SK-N-SH (cell line): ENCODE results near the gene CD6. TPM values are rescaled to one million over a fixed set of nuclear protein-coding genes. Genes with fewer than 3 reads are reported as not detected.

Experiments
- CTCF ChIA-PET: fragments of 300-600, 350-600 bp; formaldehyde crosslinking; extraction: SDS; loops from one replicate; lab custom pipeline; 2021; lab: Yijun Ruan, JAX
- POLR2A ChIA-PET: fragments of 350-600 bp; sonication (Branson Sonifier 250); formaldehyde crosslinking; extraction: SDS; loops from one replicate; lab custom pipeline; 2020; ENCODE audit warnings: antibody characterized with exemption, inconsistent platforms; lab: Yijun Ruan, JAX
- DNase-seq: peaks from one replicate; pipeline ENCODE4 v3.0.0; 2012
- H2AFZ ChIP-seq: fragments of 200-600 bp; sonication (generic); 2 replicates; pipeline ENCODE4 v1.8.1; 2016; ENCODE audit warnings: antibody characterized with exemption, mild to moderate bottlenecking, low read depth
- H3F3A ChIP-seq: fragments of 200-600 bp; sonication (generic); replicated peaks from 2 replicates; pipeline ENCODE3; 2016; ENCODE audit warnings: antibody characterized with exemption, mild to moderate bottlenecking; ENCODE audit not compliant: insufficient read depth
- H3K27ac ChIP-seq, 2 experiments: fragments of 200-500 bp in 1 of 2; fragments of 200-600 bp in 1 of 2; sonication (Bioruptor generic) in 1 of 2; sonication (generic), shearing (Covaris generic) in 1 of 2; 2 replicates each; pipeline versions ENCODE4 v1.5.1 to v1.6.1; 2014 to 2016; ENCODE audit warnings: low read depth in 2 of 2, inconsistent platforms in 1 of 2, low read length in 1 of 2, mild to moderate bottlenecking in 1 of 2, mixed read lengths in 1 of 2
- H3K27me3 ChIP-seq: fragments of 200-600 bp; sonication (generic), shearing (Covaris generic); 2 replicates; pipeline ENCODE4 v1.6.1; 2016; ENCODE audit warnings: mixed run types; ENCODE audit not compliant: insufficient read depth
- H3K36me3 ChIP-seq, 2 experiments: fragments of 200-500 bp in 1 of 2; fragments of 200-600 bp in 1 of 2; sonication (Bioruptor generic) in 1 of 2; sonication (generic) in 1 of 2; replicated peaks in 1 of 2; 2 replicates each; pipeline versions ENCODE3 to v1.5.1; 2014 to 2016; ENCODE audit warnings: low read length in 1 of 2, mild to moderate bottlenecking in 1 of 2; ENCODE audit not compliant: insufficient read depth in 2 of 2, control insufficient read depth in 1 of 2
- H3K4me1 ChIP-seq, 2 experiments: fragments of 200-500 bp in 1 of 2; fragments of 200-600 bp in 1 of 2; sonication (Bioruptor generic) in 1 of 2; sonication (generic), shearing (Covaris generic) in 1 of 2; 2 replicates each; pipeline versions ENCODE4 v1.5.1 to v1.6.1; 2014 to 2016; ENCODE audit warnings: low read depth in 1 of 2, low read length in 1 of 2, mixed run types in 1 of 2; ENCODE audit not compliant: insufficient read depth in 2 of 2, control insufficient read depth in 1 of 2
- H3K4me2 ChIP-seq: fragments of 200-600 bp; sonication (generic), shearing (Covaris generic); 2 replicates; pipeline ENCODE4 v1.6.1; 2017; ENCODE audit warnings: mixed run types
- H3K4me3 ChIP-seq, 2 experiments: fragments of 200-500 bp in 1 of 2; fragments of 200-600 bp in 1 of 2; sonication (Bioruptor generic) in 1 of 2; sonication (generic), shearing (Covaris generic) in 1 of 2; 2 replicates each; pipeline versions ENCODE4 v1.5.1 to v1.8.1; 2014 to 2016; ENCODE audit warnings: low read depth in 2 of 2, inconsistent platforms in 1 of 2, low read length in 1 of 2, mild to moderate bottlenecking in 1 of 2, mixed read lengths in 1 of 2, moderate library complexity in 1 of 2
- H3K79me2 ChIP-seq: fragments of 200-600 bp; sonication (generic); 2 replicates; pipeline ENCODE4 v1.8.1; 2017; ENCODE audit warnings: mild to moderate bottlenecking; ENCODE audit not compliant: insufficient read depth
- H3K9ac ChIP-seq: fragments of 200-600 bp; sonication (generic); 2 replicates; pipeline ENCODE4 v1.6.1; 2017; ENCODE audit warnings: mixed run types
- H3K9me2 ChIP-seq: fragments of 200-600 bp; sonication (generic); 2 replicates; pipeline ENCODE4 v1.6.1; 2017; ENCODE audit warnings: mixed run types
- H3K9me3 ChIP-seq: fragments of 200-600 bp; sonication (generic); 2 replicates; pipeline ENCODE4 v1.6.1; 2017; ENCODE audit warnings: mixed run types, mild to moderate bottlenecking, moderate library complexity
- H4K20me1 ChIP-seq: fragments of 200-600 bp; sonication (generic); 2 replicates; pipeline ENCODE4 v1.6.1; 2017; ENCODE audit warnings: mild to moderate bottlenecking, mixed run types; ENCODE audit not compliant: insufficient read depth
- ELF1 ChIP-seq: IDR thresholded peaks from 2 replicates; pipeline ENCODE4 v1.4.0; 2012
- NRF1 ChIP-seq: IDR thresholded peaks from 2 replicates; pipeline ENCODE4 v1.6.1; 2012; ENCODE audit warnings: low read depth, mild to moderate bottlenecking, low read length
- PBX3 ChIP-seq: IDR thresholded peaks from 2 replicates; pipeline ENCODE4; 2012
- POLR2AphosphoS5 ChIP-seq: IDR thresholded peaks from 2 replicates; pipeline ENCODE4 v1.6.1; 2012; ENCODE audit warnings: low read depth, low read length
- RAD21 ChIP-seq: IDR thresholded peaks from 2 replicates; pipeline ENCODE4 v1.6.1; 2012; ENCODE audit warnings: mild to moderate bottlenecking, low read length
- RFX5 ChIP-seq: IDR thresholded peaks from 2 replicates; pipeline ENCODE4 v1.6.1; 2012; ENCODE audit warnings: mild to moderate bottlenecking, improper control_type of control experiment, low read length
- SIN3A ChIP-seq: IDR thresholded peaks from 2 replicates; pipeline ENCODE4 v1.6.1; 2012; ENCODE audit warnings: low read depth, mild to moderate bottlenecking, low read length, moderate library complexity, borderline replicate concordance
- TAF1 ChIP-seq: IDR thresholded peaks from 2 replicates; pipeline ENCODE4 v1.6.1; 2012; ENCODE audit warnings: low read depth, mild to moderate bottlenecking, low read length, moderate library complexity, borderline replicate concordance
- WGBS: methylation state at CpG from one replicate; pipeline ENCODE4 v1.1.6; 2017; ENCODE audit warnings: low lambda C conversion rate; 5-methylcytosine and 5-hydroxymethylcytosine counted together
- polyA plus RNA-seq, 3 experiments: library from polyadenylated mRNA; depleted of rRNA; stranded (reverse); fragments of >200 nt; gene quantifications; 2 replicates each; pipeline ENCODE4 v1.2.3, GENCODE V29; 2012
- TF ChIP-seq, protein P1 (sequence below): fragments of 150-350 bp; IDR thresholded peaks from 2 replicates; pipeline ENCODE4 v1.6.1; 2016; ENCODE audit warnings: mild to moderate bottlenecking, low read depth, low read length

CD6 gene
- polyA plus RNA-seq, 1 of the 3 experiments (the other 2 are of a cell fraction), result not detected

DNA sequence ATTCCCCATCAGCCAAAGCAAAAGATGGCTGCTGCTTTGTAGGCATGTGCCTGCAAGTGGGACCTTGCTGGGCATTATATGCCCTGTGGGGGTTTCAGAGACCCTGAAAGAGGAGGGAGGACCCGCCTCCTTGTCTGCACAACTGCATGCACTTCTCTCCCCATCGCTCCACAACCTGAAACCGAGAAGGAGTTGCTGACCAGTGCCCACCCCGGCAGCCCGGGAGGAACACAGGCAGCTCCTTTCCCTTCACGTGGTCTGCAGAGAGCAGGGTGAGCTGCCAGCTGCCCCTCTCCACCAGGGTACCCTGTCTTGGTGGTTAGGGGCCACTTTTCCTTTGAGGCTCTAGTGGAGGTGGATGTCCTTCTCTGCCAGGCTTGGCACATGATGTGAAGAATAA is 48.6 kb upstream of the CD6 start:
- Histone ChIP-seq H3K9me3 (no peaks in the 10 kb centered on the region), H3K36me3 (peaks cover 6 to 30% of the 10 kb centered on the region in 2 experiments), H3K4me2 (no peak overlapping the region), H3K9me2 (no peaks in the 10 kb centered on the region), H3K27me3 (no peaks in the 10 kb centered on the region), H3K4me1 (peaks cover 7 to 28% of the 10 kb centered on the region in 2 experiments; a peak in 3 of 4 replicates), H3K79me2 (peaks cover 17% of the 10 kb centered on the region), H3K9ac (no peak overlapping the region), H3K27ac (no peak overlapping the region), H2AFZ (no peak overlapping the region), H3F3A (no peaks in the 10 kb centered on the region), H3K4me3 (no peak overlapping the region), H4K20me1 (no peaks in the 10 kb centered on the region)
- TF ChIP-seq RFX5, result no peak
- TF ChIP-seq TAF1, result no peak
- TF ChIP-seq ELF1, result no peak
- TF ChIP-seq POLR2AphosphoS5, result no peak
- 82% methylated on average over 6 of the region's 6 CpGs for WGBS
- ChIA-PET CTCF (interaction anchor here (1.2 to 5.8 kb wide), 4 partner anchors 24 to 206 kb away, joined by 3 to 21 read pairs (median 6); no protein-coding TSS in a partner anchor), POLR2A (interaction anchor here (1.7 kb wide), 1 partner anchor 9 kb away, joined by 5 read pairs; the partner anchor contains the start of gene TMEM109)
- DNase-seq, result no peak

GRCh38 chr11:60923326-60923725 is 48.2 kb upstream of the CD6 start:
- H3K36me3 ChIP-seq, result peaks cover 6 to 34% of the 10 kb centered on the region in 2 experiments
- no peak for TF ChIP-seq ELF1
- TF ChIP-seq RFX5, result no peak
- TF ChIP-seq NRF1, result no peak
- TF ChIP-seq, protein P1, sequence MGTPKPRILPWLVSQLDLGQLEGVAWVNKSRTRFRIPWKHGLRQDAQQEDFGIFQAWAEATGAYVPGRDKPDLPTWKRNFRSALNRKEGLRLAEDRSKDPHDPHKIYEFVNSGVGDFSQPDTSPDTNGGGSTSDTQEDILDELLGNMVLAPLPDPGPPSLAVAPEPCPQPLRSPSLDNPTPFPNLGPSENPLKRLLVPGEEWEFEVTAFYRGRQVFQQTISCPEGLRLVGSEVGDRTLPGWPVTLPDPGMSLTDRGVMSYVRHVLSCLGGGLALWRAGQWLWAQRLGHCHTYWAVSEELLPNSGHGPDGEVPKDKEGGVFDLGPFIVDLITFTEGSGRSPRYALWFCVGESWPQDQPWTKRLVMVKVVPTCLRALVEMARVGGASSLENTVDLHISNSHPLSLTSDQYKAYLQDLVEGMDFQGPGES, result no peak
- POLR2A ChIA-PET, result interaction anchor here (1.7 kb wide), 1 partner anchor 9 kb away, joined by 5 read pairs; the partner anchor contains the start of gene TMEM109
- 98% methylated on average over 2 of the region's 5 CpGs for WGBS
- H3K9me3 ChIP-seq, result no peaks in the 10 kb centered on the region
- H3F3A ChIP-seq, result no peaks in the 10 kb centered on the region
- no peak overlapping the region; a peak in 1 of 4 replicates for H3K27ac ChIP-seq
- no peak overlapping the region for H2AFZ ChIP-seq
- no peaks in the 10 kb centered on the region for H4K20me1 ChIP-seq
- peaks cover 12% of the 10 kb centered on the region for H3K79me2 ChIP-seq
- H3K4me2 ChIP-seq, result no peak overlapping the region
- H3K9me2 ChIP-seq, result no peaks in the 10 kb centered on the region
- H3K9ac ChIP-seq, result no peak overlapping the region
- peak; percentile 37 for DNase-seq
- peaks cover 7 to 28% of the 10 kb centered on the region in 2 experiments; a peak in 3 of 4 replicates for H3K4me1 ChIP-seq
- no peak overlapping the region for H3K4me3 ChIP-seq
- CTCF ChIA-PET, result interaction anchor here (1.0 to 5.8 kb wide), 7 partner anchors 8 to 206 kb away, joined by 3 to 21 read pairs (median 5); no protein-coding TSS in a partner anchor
- H3K27me3 ChIP-seq, result no peaks in the 10 kb centered on the region

- Histone ChIP-seq H3K9me3 (no peaks in the 10 kb centered on the region), H4K20me1 (no peaks in the 10 kb centered on the region), H3K36me3 (peaks cover 6 to 37% of the 10 kb centered on the region in 2 experiments), H3K4me2 (peak overlapping the region; percentile 99), H3K27me3 (no peaks in the 10 kb centered on the region), H3K4me3 (peak overlapping the region; percentile 80 to 92), H3K79me2 (peaks cover 10% of the 10 kb centered on the region), H2AFZ (no peak overlapping the region), H3K27ac (peak overlapping the region in 1 of 2 experiments; percentile 82; a peak in 1 of 4 replicates), H3K9me2 (no peaks in the 10 kb centered on the region), H3K9ac (no peak overlapping the region), H3K4me1 (peaks cover 5 to 28% of the 10 kb centered on the region in 2 experiments; a peak in 3 of 4 replicates), H3F3A (no peaks in the 10 kb centered on the region)
- CTCF ChIA-PET, result interaction anchor here (0.7 to 5.8 kb wide), 8 partner anchors 9 to 264 kb away, joined by 3 to 21 read pairs (median 4); no protein-coding TSS in a partner anchor
- DNase-seq, result no peak
- 43% methylated on average over 4 of the region's 6 CpGs for WGBS
- POLR2A ChIA-PET, result interaction anchor here (1.7 kb wide), 1 partner anchor 10 kb away, joined by 5 read pairs; the partner anchor contains the start of gene TMEM109
- TF ChIP-seq RAD21, result no peak
- 0 out of 2 replicates have a peak, but pooled peaks have one; percentile 7 for TF ChIP-seq POLR2AphosphoS5
- TF ChIP-seq SIN3A, result peak; percentile 2; the same call in 1 of the 2 replicates
- TF ChIP-seq PBX3, result no peak
Measured at GRCh38 chr11:60923800-60924109, 47.7 kb upstream of the CD6 start.
